H1 (cell line): ENCODE results near the gene MAPKAP1. TPM values are rescaled to one million over a fixed set of nuclear protein-coding genes. Genes with fewer than 3 reads are reported as not detected.
A peak's percentile ranks its signal among the peaks of the same experiment; 100 is the strongest.

Experiments
- CTCF ChIA-PET: fragments of 300-600 bp; sonication (Branson Sonifier 250); formaldehyde crosslinking; loops from one replicate; lab custom pipeline; 2021; ENCODE audit not compliant: partially characterized antibody; lab: Charles Lee
- POLR2A ChIA-PET: fragments of 300-600 bp; sonication (Branson Sonifier 250); formaldehyde crosslinking; loops from one replicate; lab custom pipeline; 2021; ENCODE audit warnings: inconsistent platforms; ENCODE audit not compliant: partially characterized antibody; lab: Charles Lee
- DNase-seq, 2 experiments: peaks; one replicate each; pipeline versions ENCODE4 v3.0.0 to v3.0.0-alpha.2; 2010 to 2022; ENCODE audit warnings: low spot score in 2 of 2, low read depth in 1 of 2, mixed read lengths in 1 of 2
- FAIRE-seq: peaks from 2 replicates; lab custom pipeline; 2011; peaks lifted over from hg19 to GRCh38; lab: Jason Lieb, UNC
- H2AFZ ChIP-seq: 2 replicates; pipeline ENCODE4 v1.8.1; 2012; ENCODE audit warnings: low read length, inconsistent platforms
- H2AK5ac ChIP-seq: 2 replicates; pipeline ENCODE4 v1.6.1; 2013; ENCODE audit warnings: low read depth, low read length
- H2BK120ac ChIP-seq: replicated peaks from 2 replicates; pipeline ENCODE3; 2013; ENCODE audit warnings: low read depth, low read length, inconsistent platforms
- H2BK12ac ChIP-seq: 2 replicates; pipeline ENCODE4 v1.6.1; 2013; ENCODE audit warnings: low read depth, low read length
- H2BK15ac ChIP-seq: 2 replicates; pipeline ENCODE4 v1.6.1; 2013; ENCODE audit warnings: low read length
- H2BK20ac ChIP-seq: 2 replicates; pipeline ENCODE4 v1.6.1; 2013; ENCODE audit warnings: low read length
- H2BK5ac ChIP-seq: 2 replicates; pipeline ENCODE4 v1.6.1; 2013; ENCODE audit warnings: low read depth, low read length
- H3K14ac ChIP-seq: 2 replicates; pipeline ENCODE4 v1.6.1; 2013; ENCODE audit warnings: inconsistent platforms; ENCODE audit not compliant: insufficient read length
- H3K18ac ChIP-seq: 2 replicates; pipeline ENCODE4 v1.6.1; 2013; ENCODE audit warnings: low read length; ENCODE audit errors: extremely low read depth
- H3K23ac ChIP-seq: 2 replicates; pipeline ENCODE4 v1.6.1; 2013; ENCODE audit warnings: inconsistent platforms; ENCODE audit not compliant: insufficient read length
- H3K23me2 ChIP-seq: 2 replicates; pipeline ENCODE4 v1.6.1; 2013; ENCODE audit warnings: low read depth, low read length
- H3K27ac ChIP-seq: 2 replicates; pipeline ENCODE4 v1.6.1; 2011; ENCODE audit warnings: low read depth, low read length, inconsistent platforms
- H3K27me3 ChIP-seq, 4 experiments: replicated peaks in 1 of 4; 1 replicate in 1 of 4; 2 replicates in 3 of 4; pipeline versions ENCODE4 v1.6.1 to v1.8.1; 2011 to 2013; ENCODE audit warnings: low read length in 3 of 4, mild to moderate bottlenecking in 3 of 4, inconsistent platforms in 2 of 4, mixed read lengths in 2 of 4, moderate library complexity in 1 of 4; ENCODE audit not compliant: control insufficient read depth in 3 of 4, insufficient read depth in 3 of 4; ENCODE audit errors: extremely low read depth in 1 of 4
- H3K36me3 ChIP-seq, 4 experiments: 2 replicates each; pipeline versions ENCODE4 v1.6.1 to v1.8.1; 2011 to 2013; ENCODE audit warnings: mild to moderate bottlenecking in 4 of 4, low read length in 3 of 4, moderate library complexity in 2 of 4, control low read depth in 1 of 4, inconsistent platforms in 1 of 4; ENCODE audit not compliant: insufficient read depth in 4 of 4, control insufficient read depth in 2 of 4
- H3K4ac ChIP-seq: replicated peaks from 2 replicates; pipeline ENCODE3; 2013; ENCODE audit warnings: low read length, low read depth, mixed read lengths, inconsistent platforms; ENCODE audit not compliant: insufficient read length
- H3K4me1 ChIP-seq, 4 experiments: replicated peaks in 1 of 4; 1 replicate in 1 of 4; 2 replicates in 3 of 4; pipeline versions ENCODE4 v1.6.1 to v1.8.1; 2011 to 2013; ENCODE audit warnings: low read length in 3 of 4, inconsistent platforms in 2 of 4, mixed read lengths in 1 of 4; ENCODE audit not compliant: insufficient read depth in 4 of 4, control insufficient read depth in 3 of 4
- H3K4me2 ChIP-seq, 2 experiments: 2 replicates each; pipeline versions ENCODE4 v1.6.1 to v1.8.1; 2011 to 2013; ENCODE audit warnings: low read depth in 2 of 2, low read length in 2 of 2, control low read depth in 1 of 2, inconsistent platforms in 1 of 2, mild to moderate bottlenecking in 1 of 2; ENCODE audit not compliant: insufficient read depth in 1 of 2
- H3K4me3 ChIP-seq, 4 experiments: fragments of 200-600, 300-600 bp in 1 of 4; sonication (generic), shearing (Covaris generic), sonication (Bioruptor Twin) in 1 of 4; 2 replicates each; pipeline versions ENCODE4 v1.5.1 to v1.8.1; 2011 to 2016; ENCODE audit warnings: low read length in 4 of 4, low read depth in 3 of 4, control low read depth in 2 of 4, inconsistent platforms in 2 of 4, mild to moderate bottlenecking in 2 of 4, mixed read lengths in 1 of 4, moderate library complexity in 1 of 4; ENCODE audit not compliant: insufficient read depth in 2 of 4; ENCODE audit errors: extremely low read depth in 1 of 4
- H3K56ac ChIP-seq: replicated peaks from 2 replicates; pipeline ENCODE3; 2013; ENCODE audit warnings: low read depth, mild to moderate bottlenecking, mixed read lengths, low read length, inconsistent platforms; ENCODE audit not compliant: insufficient read length
- H3K79me1 ChIP-seq: 2 replicates; pipeline ENCODE4 v1.6.1; 2013; ENCODE audit warnings: low read depth, low read length, control low read depth
- H3K79me2 ChIP-seq, 2 experiments: 2 replicates each; pipeline versions ENCODE4 v1.6.1 to v1.8.1; 2012 to 2013; ENCODE audit warnings: low read length in 2 of 2, mild to moderate bottlenecking in 2 of 2, inconsistent platforms in 1 of 2; ENCODE audit not compliant: insufficient read depth in 2 of 2, control insufficient read depth in 1 of 2
- H3K9ac ChIP-seq, 4 experiments: replicated peaks in 1 of 4; 1 replicate in 1 of 4; 2 replicates in 3 of 4; pipeline versions ENCODE4 v1.6.1 to v1.8.1; 2011 to 2013; ENCODE audit warnings: low read depth in 3 of 4, low read length in 3 of 4, control low read depth in 2 of 4, mild to moderate bottlenecking in 2 of 4, moderate library complexity in 2 of 4, inconsistent platforms in 1 of 4; ENCODE audit errors: extremely low read depth in 1 of 4
- H3K9me3 ChIP-seq, 2 experiments: 2 replicates each; pipeline versions ENCODE4 v1.6.1 to v1.8.1; 2012 to 2013; ENCODE audit warnings: mild to moderate bottlenecking in 2 of 2, moderate library complexity in 2 of 2, control low read depth in 1 of 2, inconsistent platforms in 1 of 2, low read depth in 1 of 2, low read length in 1 of 2, mixed read lengths in 1 of 2; ENCODE audit not compliant: insufficient read depth in 2 of 2
- H4K20me1 ChIP-seq, 2 experiments: replicated peaks in 1 of 2; 2 replicates each; pipeline versions ENCODE3 to v1.8.1; 2011 to 2013; ENCODE audit warnings: inconsistent platforms in 2 of 2, low read length in 2 of 2, mild to moderate bottlenecking in 1 of 2; ENCODE audit not compliant: insufficient read depth in 2 of 2, control insufficient read depth in 1 of 2
- H4K5ac ChIP-seq: 2 replicates; pipeline ENCODE4 v1.6.1; 2013; ENCODE audit warnings: low read length, low read depth, mixed read lengths, inconsistent platforms; ENCODE audit not compliant: insufficient read length
- H4K8ac ChIP-seq: 2 replicates; pipeline ENCODE4 v1.8.0; 2013; ENCODE audit warnings: mild to moderate bottlenecking, moderate library complexity, low read length, inconsistent platforms; ENCODE audit not compliant: insufficient read depth; ENCODE audit errors: extremely low read depth
- H4K91ac ChIP-seq: replicated peaks from 2 replicates; pipeline ENCODE3; 2013; ENCODE audit warnings: low read length, mixed read lengths, inconsistent platforms; ENCODE audit not compliant: insufficient read length
- ASH2L ChIP-seq: fragments of 200-600, 300-600 bp; sonication (generic); IDR thresholded peaks from one replicate; pipeline ENCODE4 v1.7.1; 2017; ENCODE audit warnings: low read length
- CEBPB ChIP-seq: IDR thresholded peaks from 2 replicates; pipeline ENCODE4 v1.6.1; 2012; ENCODE audit warnings: low read depth, low read length
- CHD1 ChIP-seq: IDR thresholded peaks from 2 replicates; pipeline ENCODE4 v1.6.1; 2012; ENCODE audit warnings: low read depth, low read length, improper control_type of control experiment
- CREB1 ChIP-seq: IDR thresholded peaks from 2 replicates; pipeline ENCODE4 v1.6.1; 2012; ENCODE audit warnings: inconsistent platforms
- GABPA ChIP-seq: IDR thresholded peaks from 2 replicates; pipeline ENCODE4 v1.6.1; 2011; ENCODE audit warnings: mild to moderate bottlenecking, low read length, moderate library complexity, borderline replicate concordance; ENCODE audit not compliant: insufficient read depth
- KDM1A ChIP-seq: fragments of 200-600, 300-600 bp; sonication (generic); IDR thresholded peaks from 2 replicates; pipeline ENCODE4 v1.7.1; 2016; ENCODE audit warnings: mild to moderate bottlenecking, low read length, borderline replicate concordance
- RXRA ChIP-seq: IDR thresholded peaks from 2 replicates; pipeline ENCODE4 v1.6.1; 2011; ENCODE audit warnings: low read depth, mild to moderate bottlenecking, low read length, moderate library complexity; ENCODE audit not compliant: insufficient read depth
- TAF1 ChIP-seq: IDR thresholded peaks from 2 replicates; pipeline ENCODE4 v1.6.1; 2011; ENCODE audit warnings: mild to moderate bottlenecking, low read depth, low read length
- WGBS, 2 experiments: shearing (Covaris generic) in 1 of 2; methylation state at CpG; one replicate each; pipeline versions ENCODE4 v1.1.6 to v1.1.7; 2013 to 2015; ENCODE audit warnings: low lambda C conversion rate in 2 of 2, mixed read lengths in 2 of 2, inconsistent platforms in 1 of 2, low coverage in 1 of 2, missing lambda C conversion rate in 1 of 2; ENCODE audit not compliant: insufficient replicate concordance in 2 of 2, insufficient coverage in 1 of 2, insufficient read length in 1 of 2; ENCODE audit errors: extremely low coverage in 1 of 2, missing lambda C conversion rate in 1 of 2; 5-methylcytosine and 5-hydroxymethylcytosine counted together
- polyA plus RNA-seq, 7 experiments: library from polyadenylated mRNA; depleted of rRNA in 3 of 7; stranded (reverse) in 5 of 7; unstranded in 2 of 7; fragments of >200 nt in 5 of 7; fragments of 200-250 nt in 2 of 7; gene quantifications; 1 replicate in 5 of 7; 2 replicates in 1 of 7; 4 replicates in 1 of 7; pipeline versions ENCODE4 v1.2.1 to v1.2.3, GENCODE V29; 2011 to 2013; ENCODE audit warnings: missing spikeins in 2 of 7, mixed read lengths in 2 of 7
- total RNA-seq: library from RNA; stranded (reverse); fragmentation: NEBNext Ultra II Directional; extraction: Animal tissue kit (Norgen Biotek cat#: 25700); gene quantifications from 2 replicates; pipeline ENCODE4 v1.2.1, GENCODE V29; 2021
- TF ChIP-seq, protein P1 (sequence below), 3 experiments: IDR thresholded peaks; 1 replicate in 2 of 3; 2 replicates in 1 of 3; pipeline versions ENCODE4 v1.5.1 to v1.6.1; 2011; ENCODE audit warnings: low read length in 3 of 3, mild to moderate bottlenecking in 3 of 3, inconsistent platforms in 2 of 3, low read depth in 1 of 3, moderate library complexity in 1 of 3; ENCODE audit not compliant: insufficient read depth in 1 of 3; ENCODE audit errors: control extremely low read depth in 1 of 3
- TF ChIP-seq, protein P2 (sequence below): IDR thresholded peaks from 2 replicates; pipeline ENCODE4 v1.6.1; 2012; ENCODE audit warnings: low read length, inconsistent platforms

The MAPKAP1 gene
- total and polyA plus RNA-seq, 2 of the 8 experiments (the other 6 are each of a cell fraction or from before 2014, with no cell fraction given), result 79.2 to 140 TPM

- Histone ChIP-seq H3K4me2 (peak overlapping the region; percentile 41 to 57; a peak in 2 of 4 replicates), H2BK120ac (peak overlapping the region; percentile 93), H3K36me3 (no peaks in the 10 kb centered on the region; a peak in 1 of 8 replicates), H2BK5ac (peak overlapping the region; percentile 96; the same call in 1 of the 2 replicates), H3K14ac (no peak overlapping the region), H3K4me1 (peaks cover 7 to 39% (median 28%) of the 10 kb centered on the region in 4 experiments; a peak in 6 of 7 replicates), H3K4ac (peak overlapping the region; percentile 48), H3K18ac (peak overlapping the region; percentile 63), H3K79me1 (no peaks in the 10 kb centered on the region), H3K56ac (no peak overlapping the region), H4K20me1 (no peaks in the 10 kb centered on the region), H3K9me3 (no peaks in the 10 kb centered on the region), H4K91ac (peak overlapping the region; percentile 82), H3K23ac (no peak overlapping the region), H2AK5ac (peak overlapping the region; percentile 86; the same call in 1 of the 2 replicates), H3K23me2 (no peaks in the 10 kb centered on the region), H2AFZ (no peak overlapping the region), H2BK20ac (peak overlapping the region; percentile 99), H4K8ac (no peak overlapping the region), H3K9ac (no peak overlapping the region), H2BK12ac (peak overlapping the region; percentile 97), H4K5ac (peak overlapping the region; percentile 45), H3K27me3 (no peaks in the 10 kb centered on the region), H3K27ac (peak overlapping the region; percentile 67; the same call in 1 of the 2 replicates), H3K4me3 (no peak overlapping the region), H2BK15ac (no peak overlapping the region), H3K79me2 (peaks cover 0 to 56% of the 10 kb centered on the region in 2 experiments; a peak in 2 of 4 replicates)
- FAIRE-seq (no peak), DNase-seq (no peak)
- POLR2A ChIA-PET, result no interaction called here
- CTCF ChIA-PET, result no interaction called here
- 79 to 100% methylated on average over 1 to 3 of the region's 3 CpGs for WGBS, 2 experiments
- TF ChIP-seq, protein P1, sequence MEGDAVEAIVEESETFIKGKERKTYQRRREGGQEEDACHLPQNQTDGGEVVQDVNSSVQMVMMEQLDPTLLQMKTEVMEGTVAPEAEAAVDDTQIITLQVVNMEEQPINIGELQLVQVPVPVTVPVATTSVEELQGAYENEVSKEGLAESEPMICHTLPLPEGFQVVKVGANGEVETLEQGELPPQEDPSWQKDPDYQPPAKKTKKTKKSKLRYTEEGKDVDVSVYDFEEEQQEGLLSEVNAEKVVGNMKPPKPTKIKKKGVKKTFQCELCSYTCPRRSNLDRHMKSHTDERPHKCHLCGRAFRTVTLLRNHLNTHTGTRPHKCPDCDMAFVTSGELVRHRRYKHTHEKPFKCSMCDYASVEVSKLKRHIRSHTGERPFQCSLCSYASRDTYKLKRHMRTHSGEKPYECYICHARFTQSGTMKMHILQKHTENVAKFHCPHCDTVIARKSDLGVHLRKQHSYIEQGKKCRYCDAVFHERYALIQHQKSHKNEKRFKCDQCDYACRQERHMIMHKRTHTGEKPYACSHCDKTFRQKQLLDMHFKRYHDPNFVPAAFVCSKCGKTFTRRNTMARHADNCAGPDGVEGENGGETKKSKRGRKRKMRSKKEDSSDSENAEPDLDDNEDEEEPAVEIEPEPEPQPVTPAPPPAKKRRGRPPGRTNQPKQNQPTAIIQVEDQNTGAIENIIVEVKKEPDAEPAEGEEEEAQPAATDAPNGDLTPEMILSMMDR (IDR thresholded peaks at IDR 0.05; ENCODE audit: control extremely low read depth in 1 of 3, insufficient read depth in 1 of 3, low read depth in 1 of 3, low read length in 3 of 3), result no peak
- TF ChIP-seq CEBPB (no peak), GABPA (no peak), ASH2L (no peak), CREB1 (no peak), CHD1 (no peak), TAF1 (no peak), KDM1A (no peak), RXRA (no peak)
- TF ChIP-seq, protein P2, sequence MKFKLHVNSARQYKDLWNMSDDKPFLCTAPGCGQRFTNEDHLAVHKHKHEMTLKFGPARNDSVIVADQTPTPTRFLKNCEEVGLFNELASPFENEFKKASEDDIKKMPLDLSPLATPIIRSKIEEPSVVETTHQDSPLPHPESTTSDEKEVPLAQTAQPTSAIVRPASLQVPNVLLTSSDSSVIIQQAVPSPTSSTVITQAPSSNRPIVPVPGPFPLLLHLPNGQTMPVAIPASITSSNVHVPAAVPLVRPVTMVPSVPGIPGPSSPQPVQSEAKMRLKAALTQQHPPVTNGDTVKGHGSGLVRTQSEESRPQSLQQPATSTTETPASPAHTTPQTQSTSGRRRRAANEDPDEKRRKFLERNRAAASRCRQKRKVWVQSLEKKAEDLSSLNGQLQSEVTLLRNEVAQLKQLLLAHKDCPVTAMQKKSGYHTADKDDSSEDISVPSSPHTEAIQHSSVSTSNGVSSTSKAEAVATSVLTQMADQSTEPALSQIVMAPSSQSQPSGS, result no peak
Measured at GRCh38 chr9:125653325-125653724, 53.7 kb downstream of the MAPKAP1 start.
